ENCODE measurements around the gene HSPA12B.

HSPA12B gene

DNA sequence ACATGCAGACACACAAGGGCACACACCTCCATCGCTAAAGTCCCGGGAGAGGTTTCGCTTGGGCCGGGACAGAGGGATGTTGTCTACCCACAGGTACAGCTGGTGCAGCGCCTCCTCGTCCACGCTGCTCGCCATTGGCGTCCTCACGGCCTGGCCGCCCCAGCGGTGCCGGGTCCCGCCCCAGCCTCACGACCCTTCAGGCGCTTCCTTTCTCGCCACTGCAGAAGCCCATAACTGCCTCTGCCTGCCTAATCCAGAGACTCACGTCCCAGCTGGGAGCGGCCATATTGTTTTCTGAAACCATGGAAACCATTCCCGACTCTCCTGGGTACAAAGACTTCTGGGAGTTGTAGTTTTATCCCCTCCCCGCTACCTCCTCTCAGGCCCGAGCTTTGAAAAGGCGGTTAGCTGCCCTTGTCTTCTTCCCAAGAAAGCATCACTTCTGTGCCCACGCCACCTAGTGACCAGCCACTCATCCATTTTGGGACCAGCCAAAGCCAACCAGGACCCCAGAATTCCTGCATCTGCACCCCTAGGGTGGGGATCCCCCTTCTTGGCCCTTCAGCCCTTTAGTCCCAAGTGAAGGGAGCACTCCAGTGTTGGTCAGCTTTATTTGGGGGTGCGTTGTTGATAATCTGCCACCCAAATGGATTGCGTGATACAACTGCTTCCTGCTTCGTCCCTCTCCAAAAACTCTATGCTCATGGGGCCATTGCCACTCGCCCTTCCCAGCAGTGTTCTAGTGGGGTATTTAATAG lies 48.8 kb downstream of the HSPA12B start, which contains the start of gene SPEF1:
TSS of gene SPEF1 (minus strand) at position 296 of the 758 bp plus-strand sequence. CDS start at position 135, 161 bp downstream.
- ChIA-PET CTCF (interaction anchor here (0.6 to 3.1 kb wide), 27 partner anchors 9 to 421 kb away, joined by 3 to 18 read pairs (median 4); partner anchors contain the start of gene ADISSP), POLR2A (interaction anchor here (0.8 to 3.3 kb wide), 10 partner anchors 14 to 94 kb away, joined by 3 to 33 read pairs (median 4); partner anchors contain the start of genes ADISSP, AP5S1 and CDC25B)
- H3K27ac ChIP-seq (ENCODE audit: extremely low read depth, low read depth, low read length) = no peak within 1 kb of the TSS
- peak within 1 kb of the TSS; percentile 41 for H3K4me3 ChIP-seq (ENCODE audit: low read depth, low read length)
- peaks cover 13% of the 10 kb centered on the region; the same call in 1 of the 2 replicates for H3K4me1 ChIP-seq (ENCODE audit: control insufficient read depth, insufficient read depth, low read length)
- peaks cover 0 to 21% of the 10 kb centered on the region in 2 experiments; a peak in 2 of 3 replicates for H3K36me3 ChIP-seq (ENCODE audit: control insufficient read depth in 2 of 2, insufficient read depth in 1 of 2, low read length in 2 of 2)
- H3K9me3 ChIP-seq (ENCODE audit: control insufficient read depth, insufficient read depth, low read depth, low read length) = no peaks in the 10 kb centered on the region
- TF ChIP-seq ZNF654 (tag by site-specific recombination; IDR thresholded peaks at IDR 0.05; ENCODE audit: low read depth) (peak; percentile 65), ZBTB17 (tag by site-specific recombination; IDR thresholded peaks at IDR 0.05) (peak; percentile 81; the same call in 1 of the 2 replicates), ZFP37 (tag by site-specific recombination; IDR thresholded peaks at IDR 0.05) (peak; percentile 32; the same call in 1 of the 2 replicates), SP2 (tag by site-specific recombination; IDR thresholded peaks at IDR 0.05) (peak; percentile 47; the same call in 1 of the 2 replicates), ZNF501 (tag by site-specific recombination; IDR thresholded peaks at IDR 0.05) (peak; percentile 46; the same call in 1 of the 2 replicates), ZNF366 (tag by site-specific recombination; conservative IDR thresholded peaks at IDR 0.05) (peak; percentile 61), KLF16 (tag by site-specific recombination; IDR thresholded peaks at IDR 0.05) (no peak), ZNF600 (tag by site-specific recombination; IDR thresholded peaks at IDR 0.05) (peak; percentile 43; the same call in 1 of the 2 replicates), ZBTB8A (tag by site-specific recombination; IDR thresholded peaks at IDR 0.05) (peak; percentile 47; the same call in 1 of the 2 replicates), ZNF169 (tag by site-specific recombination; IDR thresholded peaks at IDR 0.05) (no peak), ZSCAN23 (tag by site-specific recombination; IDR thresholded peaks at IDR 0.05) (no peak), SP3 (tag by site-specific recombination; IDR thresholded peaks at IDR 0.05) (peak; percentile 26; the same call in 1 of the 2 replicates), ZBTB21 (tag by site-specific recombination; IDR thresholded peaks at IDR 0.05) (no peak), ZNF76 (tag by site-specific recombination; IDR thresholded peaks at IDR 0.05; ENCODE audit: borderline replicate concordance, low read depth) (peak; percentile 98), ZNF2 (tag by site-specific recombination; IDR thresholded peaks at IDR 0.05) (no peak), SP7 (tag by site-specific recombination; IDR thresholded peaks at IDR 0.05) (peak; percentile 43; the same call in 1 of the 2 replicates), ZNF416 (tag by site-specific recombination; IDR thresholded peaks at IDR 0.05) (no peak), ZBTB1 (tag by site-specific recombination; IDR thresholded peaks at IDR 0.05) (no peak), ZNF521 (tag by site-specific recombination; IDR thresholded peaks at IDR 0.05) (no peak), ZNF629 (tag by site-specific recombination; IDR thresholded peaks at IDR 0.05) (peak; percentile 38; the same call in 1 of the 2 replicates), ZXDB (tag by site-specific recombination; IDR thresholded peaks at IDR 0.05) (0 out of 2 replicates have a peak, but pooled peaks have one; percentile 38), ZNF155 (tag by site-specific recombination; IDR thresholded peaks at IDR 0.05) (no peak), ZSCAN30 (tag by site-specific recombination; IDR thresholded peaks at IDR 0.05) (peak; percentile 63), ZNF335 (tag by site-specific recombination; conservative IDR thresholded peaks at IDR 0.05) (peak; percentile 87), ZNF510 (tag by site-specific recombination; IDR thresholded peaks at IDR 0.05; ENCODE audit: insufficient replicate concordance) (no peak), YY2 (tag by site-specific recombination; IDR thresholded peaks at IDR 0.05) (peak; percentile 95), ZBTB20 (tag by site-specific recombination; IDR thresholded peaks at IDR 0.05) (peak; percentile 71; the same call in 1 of the 2 replicates), ZNF10 (tag by site-specific recombination; IDR thresholded peaks at IDR 0.05) (no peak), ZNF747 (tag by site-specific recombination; IDR thresholded peaks at IDR 0.05) (no peak), ZNF529 (tag by site-specific recombination; IDR thresholded peaks at IDR 0.05; ENCODE audit: insufficient replicate concordance) (no peak), ZNF138 (tag by site-specific recombination; IDR thresholded peaks at IDR 0.05; ENCODE audit: borderline replicate concordance) (no peak)
- TF ChIP-seq, protein P1, sequence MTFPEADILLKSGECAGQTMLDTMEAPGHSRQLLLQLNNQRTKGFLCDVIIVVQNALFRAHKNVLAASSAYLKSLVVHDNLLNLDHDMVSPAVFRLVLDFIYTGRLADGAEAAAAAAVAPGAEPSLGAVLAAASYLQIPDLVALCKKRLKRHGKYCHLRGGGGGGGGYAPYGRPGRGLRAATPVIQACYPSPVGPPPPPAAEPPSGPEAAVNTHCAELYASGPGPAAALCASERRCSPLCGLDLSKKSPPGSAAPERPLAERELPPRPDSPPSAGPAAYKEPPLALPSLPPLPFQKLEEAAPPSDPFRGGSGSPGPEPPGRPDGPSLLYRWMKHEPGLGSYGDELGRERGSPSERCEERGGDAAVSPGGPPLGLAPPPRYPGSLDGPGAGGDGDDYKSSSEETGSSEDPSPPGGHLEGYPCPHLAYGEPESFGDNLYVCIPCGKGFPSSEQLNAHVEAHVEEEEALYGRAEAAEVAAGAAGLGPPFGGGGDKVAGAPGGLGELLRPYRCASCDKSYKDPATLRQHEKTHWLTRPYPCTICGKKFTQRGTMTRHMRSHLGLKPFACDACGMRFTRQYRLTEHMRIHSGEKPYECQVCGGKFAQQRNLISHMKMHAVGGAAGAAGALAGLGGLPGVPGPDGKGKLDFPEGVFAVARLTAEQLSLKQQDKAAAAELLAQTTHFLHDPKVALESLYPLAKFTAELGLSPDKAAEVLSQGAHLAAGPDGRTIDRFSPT (tag by site-specific recombination; IDR thresholded peaks at IDR 0.05) = peak; percentile 42; the same call in 1 of the 2 replicates
- TF ChIP-seq, protein P2, sequence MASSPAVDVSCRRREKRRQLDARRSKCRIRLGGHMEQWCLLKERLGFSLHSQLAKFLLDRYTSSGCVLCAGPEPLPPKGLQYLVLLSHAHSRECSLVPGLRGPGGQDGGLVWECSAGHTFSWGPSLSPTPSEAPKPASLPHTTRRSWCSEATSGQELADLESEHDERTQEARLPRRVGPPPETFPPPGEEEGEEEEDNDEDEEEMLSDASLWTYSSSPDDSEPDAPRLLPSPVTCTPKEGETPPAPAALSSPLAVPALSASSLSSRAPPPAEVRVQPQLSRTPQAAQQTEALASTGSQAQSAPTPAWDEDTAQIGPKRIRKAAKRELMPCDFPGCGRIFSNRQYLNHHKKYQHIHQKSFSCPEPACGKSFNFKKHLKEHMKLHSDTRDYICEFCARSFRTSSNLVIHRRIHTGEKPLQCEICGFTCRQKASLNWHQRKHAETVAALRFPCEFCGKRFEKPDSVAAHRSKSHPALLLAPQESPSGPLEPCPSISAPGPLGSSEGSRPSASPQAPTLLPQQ (tag by site-specific recombination; IDR thresholded peaks at IDR 0.05) = peak; percentile 57
- TF ChIP-seq, protein P3, sequence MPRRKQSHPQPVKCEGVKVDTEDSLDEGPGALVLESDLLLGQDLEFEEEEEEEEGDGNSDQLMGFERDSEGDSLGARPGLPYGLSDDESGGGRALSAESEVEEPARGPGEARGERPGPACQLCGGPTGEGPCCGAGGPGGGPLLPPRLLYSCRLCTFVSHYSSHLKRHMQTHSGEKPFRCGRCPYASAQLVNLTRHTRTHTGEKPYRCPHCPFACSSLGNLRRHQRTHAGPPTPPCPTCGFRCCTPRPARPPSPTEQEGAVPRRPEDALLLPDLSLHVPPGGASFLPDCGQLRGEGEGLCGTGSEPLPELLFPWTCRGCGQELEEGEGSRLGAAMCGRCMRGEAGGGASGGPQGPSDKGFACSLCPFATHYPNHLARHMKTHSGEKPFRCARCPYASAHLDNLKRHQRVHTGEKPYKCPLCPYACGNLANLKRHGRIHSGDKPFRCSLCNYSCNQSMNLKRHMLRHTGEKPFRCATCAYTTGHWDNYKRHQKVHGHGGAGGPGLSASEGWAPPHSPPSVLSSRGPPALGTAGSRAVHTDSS (tag by site-specific recombination; IDR thresholded peaks at IDR 0.05) = peak; percentile 48; the same call in 1 of the 2 replicates
